NB4 (cell line): ENCODE results near the gene RPS5.

Experiments used
- MYC ChIP-seq: IDR thresholded peaks from 2 replicates; pipeline ENCODE4 v1.6.1; 2011; ENCODE audit warnings: low read depth, low read length
- POLR2A ChIP-seq: IDR thresholded peaks from 2 replicates; pipeline ENCODE4 v1.6.1; 2011; ENCODE audit warnings: mild to moderate bottlenecking; ENCODE audit not compliant: insufficient read length; ENCODE audit errors: extremely low read depth
- TF ChIP-seq, protein P1 (sequence below): IDR thresholded peaks from one replicate; pipeline ENCODE4 v1.5.1; 2012; ENCODE audit warnings: low read depth, low read length
- TF ChIP-seq, protein P2 (sequence below): IDR thresholded peaks from 2 replicates; pipeline ENCODE4 v1.6.1; 2011; ENCODE audit warnings: low read depth, low read length

- TF ChIP-seq, protein P1, sequence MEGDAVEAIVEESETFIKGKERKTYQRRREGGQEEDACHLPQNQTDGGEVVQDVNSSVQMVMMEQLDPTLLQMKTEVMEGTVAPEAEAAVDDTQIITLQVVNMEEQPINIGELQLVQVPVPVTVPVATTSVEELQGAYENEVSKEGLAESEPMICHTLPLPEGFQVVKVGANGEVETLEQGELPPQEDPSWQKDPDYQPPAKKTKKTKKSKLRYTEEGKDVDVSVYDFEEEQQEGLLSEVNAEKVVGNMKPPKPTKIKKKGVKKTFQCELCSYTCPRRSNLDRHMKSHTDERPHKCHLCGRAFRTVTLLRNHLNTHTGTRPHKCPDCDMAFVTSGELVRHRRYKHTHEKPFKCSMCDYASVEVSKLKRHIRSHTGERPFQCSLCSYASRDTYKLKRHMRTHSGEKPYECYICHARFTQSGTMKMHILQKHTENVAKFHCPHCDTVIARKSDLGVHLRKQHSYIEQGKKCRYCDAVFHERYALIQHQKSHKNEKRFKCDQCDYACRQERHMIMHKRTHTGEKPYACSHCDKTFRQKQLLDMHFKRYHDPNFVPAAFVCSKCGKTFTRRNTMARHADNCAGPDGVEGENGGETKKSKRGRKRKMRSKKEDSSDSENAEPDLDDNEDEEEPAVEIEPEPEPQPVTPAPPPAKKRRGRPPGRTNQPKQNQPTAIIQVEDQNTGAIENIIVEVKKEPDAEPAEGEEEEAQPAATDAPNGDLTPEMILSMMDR = no peak
- TF ChIP-seq POLR2A = no peak
- no peak for TF ChIP-seq MYC
- TF ChIP-seq, protein P2, sequence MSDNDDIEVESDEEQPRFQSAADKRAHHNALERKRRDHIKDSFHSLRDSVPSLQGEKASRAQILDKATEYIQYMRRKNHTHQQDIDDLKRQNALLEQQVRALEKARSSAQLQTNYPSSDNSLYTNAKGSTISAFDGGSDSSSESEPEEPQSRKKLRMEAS = no peak
Measured at GRCh38 chr19:58380037-58380661, 6.9 kb upstream of the RPS5 start.
